B cell (primary cell): ENCODE data around the gene SDK1. TPM values are rescaled to one million over a fixed set of nuclear protein-coding genes. Genes with fewer than 3 reads are reported as not detected.

Source experiments
- ATAC-seq: fragments of 200-7000 bp; cut with Tn5 transposase; one replicate; pipeline ENCODE4 v1.10.0; 2021; ENCODE audit warnings: low read depth, mild to moderate bottlenecking, moderate number of reproducible peaks, moderate library complexity
- CTCF ChIA-PET: fragments of 350-600 bp; sonication (Branson Sonifier 250); formaldehyde crosslinking; loops from one replicate; lab custom pipeline; 2021; ENCODE audit warnings: antibody characterized with exemption, inconsistent platforms; lab: Charles Lee
- POLR2A ChIA-PET: fragments of 350-600 bp; sonication (Branson Sonifier 250); formaldehyde crosslinking; loops from one replicate; lab custom pipeline; 2021; ENCODE audit warnings: antibody characterized with exemption; lab: Charles Lee
- DNase-seq: peaks from one replicate; pipeline ENCODE4 v3.0.0; 2013
- H2AFZ ChIP-seq: 2 replicates; pipeline ENCODE4 v1.6.1; 2012; ENCODE audit warnings: mild to moderate bottlenecking, low read depth, low read length; ENCODE audit not compliant: insufficient read depth, poor library complexity, severe bottlenecking
- H3K27ac ChIP-seq, 2 donors: 1 replicate in 1 of 2; 2 replicates in 1 of 2; pipeline ENCODE4 v1.5.1; 2012 to 2013; ENCODE audit warnings: low read length in 2 of 2, mild to moderate bottlenecking in 2 of 2, moderate library complexity in 1 of 2
- H3K27me3 ChIP-seq, 4 experiments: fragments of 200-600 bp in 1 of 4; sonication (generic) in 1 of 4; replicated peaks in 1 of 4; 1 replicate in 2 of 4; 2 replicates in 2 of 4; pipeline versions ENCODE4 v1.6.1 to v1.7.0; 2013 to 2016; ENCODE audit warnings: low read length in 3 of 4, mild to moderate bottlenecking in 2 of 4, mixed read lengths in 1 of 4, moderate library complexity in 1 of 4; ENCODE audit not compliant: insufficient read depth in 4 of 4, control insufficient read depth in 3 of 4; ENCODE audit errors: control extremely low read depth in 1 of 4
- H3K36me3 ChIP-seq, 2 experiments: replicated peaks in 1 of 2; 1 replicate in 1 of 2; 2 replicates in 1 of 2; pipeline versions ENCODE4 v1.6.1 to v1.7.1; 2013; ENCODE audit warnings: low read length in 1 of 2; ENCODE audit not compliant: insufficient read depth in 2 of 2, control insufficient read depth in 1 of 2; ENCODE audit errors: control extremely low read depth in 1 of 2, extremely low read depth in 1 of 2
- H3K4me1 ChIP-seq, 2 donors: fragments of 200-600 bp in 1 of 2; sonication (generic) in 1 of 2; 1 replicate in 1 of 2; 2 replicates in 1 of 2; pipeline versions ENCODE4 v1.5.1 to v1.6.1; 2013 to 2017; ENCODE audit warnings: low read length in 2 of 2; ENCODE audit not compliant: control insufficient read depth in 2 of 2, insufficient read depth in 2 of 2
- H3K4me2 ChIP-seq: replicated peaks from 2 replicates; pipeline ENCODE3; 2012; ENCODE audit warnings: mild to moderate bottlenecking, low read depth, low read length; ENCODE audit not compliant: poor library complexity, severe bottlenecking
- H3K4me3 ChIP-seq, 5 experiments: fragments of 200-600 bp in 1 of 5; sonication (generic) in 1 of 5; 1 replicate in 3 of 5; 2 replicates in 2 of 5; pipeline versions ENCODE4 v1.5.1 to v1.7.0; 2011 to 2016; ENCODE audit warnings: low read length in 4 of 5, mild to moderate bottlenecking in 4 of 5, low read depth in 2 of 5, control low read depth in 1 of 5, moderate library complexity in 1 of 5; ENCODE audit not compliant: insufficient read depth in 1 of 5; ENCODE audit errors: control extremely low read depth in 1 of 5, extremely low read depth in 1 of 5
- H3K79me2 ChIP-seq: fragments of 200-600 bp; sonication (generic); one replicate; pipeline ENCODE4 v1.6.0; 2016; ENCODE audit warnings: low read length; ENCODE audit not compliant: control insufficient read depth, insufficient read depth
- H3K9ac ChIP-seq: fragments of 200-600 bp; sonication (generic); 2 replicates; pipeline ENCODE4 v1.6.1; 2017; ENCODE audit warnings: mild to moderate bottlenecking, low read length, moderate library complexity
- H3K9me3 ChIP-seq, 3 donors: one replicate each; pipeline versions ENCODE4 v1.6.1 to v1.7.1; 2013; ENCODE audit warnings: low read length in 2 of 3; ENCODE audit not compliant: control insufficient read depth in 2 of 3, insufficient read depth in 1 of 3; ENCODE audit errors: control extremely low read depth in 1 of 3
- H4K20me1 ChIP-seq: 2 replicates; pipeline ENCODE4 v1.6.0; 2012; ENCODE audit warnings: mild to moderate bottlenecking, low read length; ENCODE audit not compliant: insufficient read depth, control insufficient read depth, poor library complexity, severe bottlenecking
- H3K27ac Mint-ChIP-seq: one replicate; pipeline ENCODE4 v1.8.0; 2021; ENCODE audit warnings: mixed read lengths
- H3K27me3 Mint-ChIP-seq: one replicate; pipeline ENCODE4 v1.8.0; 2021; ENCODE audit warnings: mixed read lengths
- H3K4me1 Mint-ChIP-seq: one replicate; pipeline ENCODE4 v1.8.0; 2021; ENCODE audit warnings: mixed read lengths
- H3K4me3 Mint-ChIP-seq: one replicate; pipeline ENCODE4 v1.8.0; 2021; ENCODE audit warnings: mixed read lengths
- H3K9me3 Mint-ChIP-seq: one replicate; pipeline ENCODE4 v1.8.0; 2022; ENCODE audit warnings: mixed read lengths; ENCODE audit not compliant: insufficient read depth
- CTCF ChIP-seq: fragments of 200-600 bp; IDR thresholded peaks from one replicate; pipeline ENCODE4 v1.8.0; 2022; ENCODE audit warnings: antibody characterized with exemption, mild to moderate bottlenecking
- EZH2 ChIP-seq: IDR thresholded peaks from 2 replicates; pipeline ENCODE4 v1.6.1; 2012; ENCODE audit warnings: borderline replicate concordance, low read depth, mild to moderate bottlenecking, moderate library complexity, low read length; ENCODE audit not compliant: insufficient read depth, poor library complexity, severe bottlenecking
- WGBS: methylation state at CpG from one replicate; pipeline ENCODE4 v1.1.5; 2013; ENCODE audit warnings: missing lambda C conversion rate; ENCODE audit not compliant: insufficient coverage; 5-methylcytosine and 5-hydroxymethylcytosine counted together
- intact Hi-C: fragments of 100-400 bp; cut with micrococcal nuclease; formaldehyde crosslinking; loops from one replicate; pipeline ENCODE4 v1.10.0; 2022
- polyA plus RNA-seq: library from polyadenylated mRNA; depleted of rRNA; stranded (reverse); fragments of >200 nt; gene quantifications from 2 replicates; pipeline ENCODE4 v1.2.3, GENCODE V29; 2012
- total RNA-seq, 2 donors: library from RNA; stranded (reverse); fragments of 120-200 nt in 1 of 2; gene quantifications; 1 replicate in 1 of 2; 2 replicates in 1 of 2; pipeline versions ENCODE4 v1.2.3 to v1.2.4, GENCODE V29; 2013 to 2022

Gene SDK1
- total and polyA plus RNA-seq, 2 donors (not counting 1 experiment from before 2014, with no cell fraction given), result 0.73 to 2.0 TPM

- H3K27me3 Mint-ChIP-seq, result no peaks in the 10 kb centered on the region
- intact Hi-C loops, result no loop called here
- no peak overlapping the region for H3K4me2 ChIP-seq
- no peaks in the 10 kb centered on the region for H4K20me1 ChIP-seq
- no peaks in the 10 kb centered on the region for H3K79me2 ChIP-seq
- DNase-seq (no peak), ATAC-seq (no peak)
- H3K4me1 ChIP-seq, result no peaks in the 10 kb centered on the region
- no peak overlapping the region for H2AFZ ChIP-seq
- peaks cover 0 to 43% (median 0%) of the 10 kb centered on the region in 3 donors for H3K9me3 ChIP-seq
- H3K4me3 ChIP-seq, result no peak overlapping the region
- no peak for TF ChIP-seq CTCF
- TF ChIP-seq EZH2, result no peak
- 97% methylated on average over 24 of the region's 24 CpGs for WGBS
- ChIA-PET CTCF (no interaction called here), POLR2A (no interaction called here)
- no peak overlapping the region for H3K9ac ChIP-seq
- H3K27ac ChIP-seq, result no peak overlapping the region
- no peaks in the 10 kb centered on the region for H3K9me3 Mint-ChIP-seq
- no peaks in the 10 kb centered on the region for H3K4me1 Mint-ChIP-seq
- H3K4me3 Mint-ChIP-seq, result no peak overlapping the region
- no peaks in the 10 kb centered on the region for H3K27me3 ChIP-seq
- H3K27ac Mint-ChIP-seq, result no peak overlapping the region
- H3K36me3 ChIP-seq, result no peaks in the 10 kb centered on the region
Observed at GRCh38 chr7:4179688-4180380, 878.8 kb downstream of the SDK1 start.

- ChIA-PET POLR2A (no interaction called here), CTCF (no interaction called here)
- Mint-ChIP-seq H3K4me3 (no peak overlapping the region), H3K4me1 (no peaks in the 10 kb centered on the region), H3K27me3 (no peaks in the 10 kb centered on the region), H3K9me3 (no peaks in the 10 kb centered on the region), H3K27ac (no peak overlapping the region)
- Histone ChIP-seq H3K4me3 (no peak overlapping the region), H2AFZ (no peak overlapping the region), H3K27me3 (no peaks in the 10 kb centered on the region), H3K27ac (no peak overlapping the region), H3K79me2 (no peaks in the 10 kb centered on the region), H4K20me1 (no peaks in the 10 kb centered on the region), H3K36me3 (no peaks in the 10 kb centered on the region), H3K9ac (no peak overlapping the region), H3K4me1 (no peaks in the 10 kb centered on the region), H3K4me2 (no peak overlapping the region), H3K9me3 (peaks cover 0 to 44% (median 0%) of the 10 kb centered on the region in 3 donors)
- WGBS, result 86% methylated on average over 7 of the region's 7 CpGs
- ATAC-seq (no peak), DNase-seq (no peak)
- intact Hi-C loops, result no loop called here
- TF ChIP-seq CTCF (no peak), EZH2 (no peak)
Observed at GRCh38 chr7:4181446-4181845, 880.4 kb downstream of the SDK1 start.
